ENCODE results near the gene CDK5RAP1. TPM values are rescaled to one million over a fixed set of nuclear protein-coding genes. Genes with fewer than 3 reads are reported as not detected.

The CDK5RAP1 gene
- total RNA-seq, 1 experiment from 2014 or later = 31.0 TPM

GRCh38 chr20:33317424-33318095, 83.8 kb downstream of the CDK5RAP1 start:
- no peak for DNase-seq (ENCODE audit: low read depth)
- in situ Hi-C loops (cut with HindIII; ENCODE audit: low pct_unique_long_range_greater_than_20kb, low sequenced_read_pairs) = no loop called here

- no peak for DNase-seq (ENCODE audit: low read depth)
- in situ Hi-C loops (cut with HindIII; ENCODE audit: low pct_unique_long_range_greater_than_20kb, low sequenced_read_pairs) = no loop called here
These were observed 84.4 kb downstream of the CDK5RAP1 start for GRCh38 chr20:33316958-33317357.

- DNase-seq (ENCODE audit: low read depth) = no peak
- in situ Hi-C loops (cut with HindIII; ENCODE audit: low pct_unique_long_range_greater_than_20kb, low sequenced_read_pairs) = no loop called here
These were observed 85.0 kb downstream of the CDK5RAP1 start for GRCh38 chr20:33316343-33316742.

GRCh38 chr20:33313686-33314314, 87.5 kb downstream of the CDK5RAP1 start:
- no peak for DNase-seq (ENCODE audit: low read depth)
- in situ Hi-C loops (cut with HindIII; ENCODE audit: low pct_unique_long_range_greater_than_20kb, low sequenced_read_pairs) = no loop called here

DNA sequence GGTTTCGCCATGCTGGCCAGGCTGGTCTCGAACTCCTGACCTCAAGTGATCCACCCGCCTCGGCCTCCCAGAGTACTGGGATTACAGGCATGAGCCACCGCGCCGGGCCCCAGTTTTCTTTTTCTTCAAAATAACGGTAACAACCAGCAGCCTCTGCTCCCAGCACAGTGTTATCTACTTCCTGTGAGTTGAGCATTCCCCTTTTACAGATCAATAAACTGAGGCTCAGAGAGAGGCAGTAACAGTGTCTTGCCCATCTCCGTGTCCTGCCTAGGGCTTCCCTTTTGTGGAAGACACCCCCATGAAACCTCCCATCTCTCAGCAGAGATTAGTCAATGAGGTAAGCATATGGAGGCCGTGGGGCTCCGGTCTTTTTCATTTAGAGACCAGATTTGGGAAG, 88.7 kb downstream of the CDK5RAP1 start:
- in situ Hi-C loops (cut with HindIII; ENCODE audit: low pct_unique_long_range_greater_than_20kb, low sequenced_read_pairs) = no loop called here
- DNase-seq (ENCODE audit: low read depth) = no peak

- in situ Hi-C loops (cut with HindIII; ENCODE audit: low pct_unique_long_range_greater_than_20kb, low sequenced_read_pairs) = no loop called here
- DNase-seq (ENCODE audit: low read depth) = no peak
These were observed 89.3 kb downstream of the CDK5RAP1 start for GRCh38 chr20:33311996-33312395.

GRCh38 chr20:33311011-33311410, 90.3 kb downstream of the CDK5RAP1 start:
- in situ Hi-C loops (cut with HindIII; ENCODE audit: low pct_unique_long_range_greater_than_20kb, low sequenced_read_pairs) = no loop called here

DNA sequence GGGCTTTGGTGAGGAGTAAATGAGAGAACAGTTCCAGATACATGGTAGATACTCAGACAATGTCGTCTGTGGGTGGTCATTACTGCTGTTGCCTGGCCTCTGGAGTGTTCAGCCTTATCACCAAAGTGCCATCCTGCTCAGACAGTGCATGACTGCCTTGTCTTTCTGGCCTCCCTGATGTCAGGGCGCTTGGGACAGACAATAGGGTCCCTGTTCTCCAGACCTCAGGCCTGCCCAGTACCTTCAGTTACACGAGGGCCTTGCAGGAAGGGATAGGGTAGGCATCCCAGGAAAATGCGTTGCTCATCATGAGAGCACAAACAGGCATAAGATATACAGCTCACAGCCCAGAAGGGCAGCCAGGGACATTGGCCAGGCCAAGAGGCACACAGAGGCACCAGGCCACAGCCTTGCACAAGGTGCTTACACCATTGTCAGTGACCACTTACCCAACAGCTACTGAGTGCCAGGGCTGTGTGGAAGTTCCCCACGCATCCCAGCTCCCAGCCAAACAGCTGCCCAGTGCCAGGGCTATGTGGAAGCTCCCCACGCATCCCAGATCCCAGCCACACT, 90.9 kb downstream of the CDK5RAP1 start:
- no peak for DNase-seq (ENCODE audit: low read depth)
- in situ Hi-C loops (cut with HindIII; ENCODE audit: low pct_unique_long_range_greater_than_20kb, low sequenced_read_pairs) = no loop called here

More at GRCh38 chr20:33311011-33311410, 90.3 kb downstream of the CDK5RAP1 start:
- DNase-seq (ENCODE audit: low read depth) = no peak

DNA sequence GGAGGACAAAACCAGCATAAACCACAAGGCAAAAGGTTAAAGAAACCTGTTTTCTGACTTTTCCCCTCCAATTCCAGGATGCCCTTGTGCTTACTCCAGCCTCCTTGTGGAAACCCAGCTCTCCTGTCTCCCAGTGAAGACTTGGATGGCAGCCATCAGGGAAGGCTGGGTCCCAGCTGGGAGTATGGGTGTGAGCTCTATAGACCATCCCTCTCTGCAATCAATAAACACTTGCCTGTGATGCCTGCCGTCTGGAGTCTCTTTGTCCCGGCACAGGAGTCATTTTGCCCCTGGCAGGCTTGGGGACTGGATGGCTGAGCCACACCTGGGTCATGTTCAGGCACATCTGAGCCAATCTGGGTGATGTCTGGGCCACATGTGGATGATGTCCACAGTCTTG, 91.7 kb downstream of the CDK5RAP1 start:
- in situ Hi-C loops (cut with HindIII; ENCODE audit: low pct_unique_long_range_greater_than_20kb, low sequenced_read_pairs) = no loop called here

More for the DNA sequence above, 91.7 kb downstream of the CDK5RAP1 start:
- no peak for DNase-seq (ENCODE audit: low read depth)

Other genes starting within 250 kb of the CDK5RAP1 start
- not detected in 2 replicates for gene BPIFA2, start 233.4 kb downstream of the CDK5RAP1 start, total RNA-seq (2014; rRNA removed; shearing (Covaris generic); ENCODE audit: low replicate concordance)
- not detected in 2 replicates for gene BPIFA3, start 184.2 kb downstream of the CDK5RAP1 start, total RNA-seq (2014; rRNA removed; shearing (Covaris generic); ENCODE audit: low replicate concordance)
- not detected in 2 replicates for gene BPIFA1, start 165.5 kb downstream of the CDK5RAP1 start, total RNA-seq (2014; rRNA removed; shearing (Covaris generic); ENCODE audit: low replicate concordance)
- not detected in 2 replicates for gene BPIFB1, start 118.3 kb downstream of the CDK5RAP1 start, total RNA-seq (2014; rRNA removed; shearing (Covaris generic); ENCODE audit: low replicate concordance)
- 49.5 and 52.1 TPM in 2 replicates for gene SNTA1, start 42.2 kb upstream of the CDK5RAP1 start, total RNA-seq (2014; rRNA removed; shearing (Covaris generic); ENCODE audit: low replicate concordance)
- 51.9 and 56.1 TPM in 2 replicates for gene CBFA2T2, start 88.6 kb upstream of the CDK5RAP1 start, total RNA-seq (2014; rRNA removed; shearing (Covaris generic); ENCODE audit: low replicate concordance)